ENCODE results near the gene SAMD4A.

DNA sequence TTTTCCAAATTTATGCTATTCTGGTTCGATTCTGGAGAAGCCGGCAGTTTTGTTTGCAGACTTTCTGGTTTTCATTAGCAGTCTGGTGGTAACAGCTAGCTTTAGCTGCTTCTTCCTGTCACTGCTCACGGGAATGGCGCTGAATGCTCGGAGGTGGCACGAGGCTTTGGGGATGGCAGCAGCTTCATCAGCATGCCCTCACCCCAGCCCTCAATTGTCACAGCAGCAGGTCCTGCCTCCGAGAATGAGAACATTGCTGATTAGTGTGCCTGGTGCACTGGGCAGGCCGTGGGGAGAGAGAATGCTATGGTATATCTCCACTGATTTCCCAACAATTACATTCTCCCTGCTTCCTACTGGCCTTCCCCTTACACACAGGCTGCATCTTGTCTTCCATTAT lies 73.6 kb downstream of the SAMD4A start:
- TF ChIP-seq TARDBP (IDR thresholded peaks at IDR 0.05) (no peak), FOXM1 (IDR thresholded peaks at IDR 0.05; ENCODE audit: borderline replicate concordance) (no peak), ELF4 (IDR thresholded peaks at IDR 0.05) (no peak), LEF1 (IDR thresholded peaks at IDR 0.05; ENCODE audit: borderline replicate concordance) (no peak), HDGF (IDR thresholded peaks at IDR 0.05; ENCODE audit: borderline replicate concordance) (no peak), BHLHE40 (IDR thresholded peaks at IDR 0.05; ENCODE audit: borderline replicate concordance) (no peak), FOXK2 (IDR thresholded peaks at IDR 0.05) (no peak)

All from HEK293T (cell line).